Measurements from ENCODE around the gene SURF4. TPM values are rescaled to one million over a fixed set of nuclear protein-coding genes. Genes with fewer than 3 reads are reported as not detected.

SURF4 gene
- total RNA-seq, 2 donors from 2014 or later: 178 to 187 TPM

GRCh38 chr9:133370685-133371084 lies 5.2 kb downstream of the SURF4 start:
- TF ChIP-seq CTCF (conservative IDR thresholded peaks at IDR 0.05): no peak

GRCh38 chr9:133369933-133370332 lies 5.9 kb downstream of the SURF4 start:
- Mint-ChIP-seq H3K36me3 (ENCODE audit: low read depth) (peaks cover 54% of the 10 kb centered on the region), H3K9me3 (no peaks in the 10 kb centered on the region), H3K27me3 (ENCODE audit: insufficient read depth) (no peaks in the 10 kb centered on the region), H3K4me1 (peaks cover 41% of the 10 kb centered on the region), H3K27ac (peak overlapping the region; percentile 34), H3K4me3 (no peak overlapping the region)
- DNase-seq: no peak
- no peak overlapping the region for H3K27ac ChIP-seq (ENCODE audit: low read depth, low read length)
- H3K9me3 ChIP-seq (ENCODE audit: control insufficient read depth, low read length): no peaks in the 10 kb centered on the region
- no peak for TF ChIP-seq CTCF (conservative IDR thresholded peaks at IDR 0.05)
- no peak overlapping the region for H3K9ac ChIP-seq (ENCODE audit: extremely low read depth, low read length, poor library complexity, severe bottlenecking)
- peaks cover 79% of the 10 kb centered on the region for H3K36me3 ChIP-seq (ENCODE audit: control insufficient read depth, insufficient read depth, low read length)
- H3K4me1 ChIP-seq (ENCODE audit: control insufficient read depth, insufficient read depth, low read length): peaks cover 18% of the 10 kb centered on the region
- no peaks in the 10 kb centered on the region for H3K27me3 ChIP-seq (ENCODE audit: control insufficient read depth, insufficient read depth, low read length, poor library complexity, severe bottlenecking)
- 86 to 89% methylated on average over 6 to 7 of the region's 7 CpGs for WGBS, 2 experiments (ENCODE audit: insufficient coverage in 1 of 2, insufficient read length in 1 of 2)
- H3K4me3 ChIP-seq (ENCODE audit: low read length): no peak overlapping the region

More at GRCh38 chr9:133370685-133371084, 5.2 kb downstream of the SURF4 start:
- WGBS, 2 experiments (ENCODE audit: insufficient coverage in 1 of 2, insufficient read length in 1 of 2): 91 to 93% methylated on average over 9 of the region's 9 CpGs
- H3K4me1 ChIP-seq (ENCODE audit: control insufficient read depth, insufficient read depth, low read length): peaks cover 18% of the 10 kb centered on the region
- no peaks in the 10 kb centered on the region for H3K9me3 Mint-ChIP-seq
- H3K36me3 Mint-ChIP-seq (ENCODE audit: low read depth): peaks cover 47% of the 10 kb centered on the region
- no peak overlapping the region for H3K27ac ChIP-seq (ENCODE audit: low read depth, low read length)
- no peak overlapping the region for H3K9ac ChIP-seq (ENCODE audit: extremely low read depth, low read length, poor library complexity, severe bottlenecking)
- DNase-seq: no peak
- no peak overlapping the region for H3K4me3 ChIP-seq (ENCODE audit: low read length)
- no peaks in the 10 kb centered on the region for H3K27me3 Mint-ChIP-seq (ENCODE audit: insufficient read depth)
- H3K27ac Mint-ChIP-seq: peak overlapping the region; percentile 16
- H3K4me1 Mint-ChIP-seq: peaks cover 43% of the 10 kb centered on the region
- H3K9me3 ChIP-seq (ENCODE audit: control insufficient read depth, low read length): no peaks in the 10 kb centered on the region
- peaks cover 71% of the 10 kb centered on the region for H3K36me3 ChIP-seq (ENCODE audit: control insufficient read depth, insufficient read depth, low read length)
- H3K4me3 Mint-ChIP-seq: no peak overlapping the region
- H3K27me3 ChIP-seq (ENCODE audit: control insufficient read depth, insufficient read depth, low read length, poor library complexity, severe bottlenecking): no peaks in the 10 kb centered on the region

- Mint-ChIP-seq H3K4me3 (no peak overlapping the region), H3K36me3 (ENCODE audit: low read depth) (peaks cover 57% of the 10 kb centered on the region), H3K4me1 (peaks cover 37% of the 10 kb centered on the region), H3K27me3 (ENCODE audit: insufficient read depth) (no peaks in the 10 kb centered on the region), H3K27ac (peak overlapping the region; percentile 69), H3K9me3 (no peaks in the 10 kb centered on the region)
- no peak for TF ChIP-seq CTCF (conservative IDR thresholded peaks at IDR 0.05)
- H3K9me3 ChIP-seq (ENCODE audit: control insufficient read depth, low read length): no peaks in the 10 kb centered on the region
- DNase-seq: no peak
- no peak overlapping the region for H3K27ac ChIP-seq (ENCODE audit: low read depth, low read length)
- peaks cover 82% of the 10 kb centered on the region for H3K36me3 ChIP-seq (ENCODE audit: control insufficient read depth, insufficient read depth, low read length)
- WGBS, 2 experiments (ENCODE audit: insufficient coverage in 1 of 2, insufficient read length in 1 of 2): 81 to 86% methylated on average over 5 to 6 of the region's 6 CpGs
- H3K9ac ChIP-seq (ENCODE audit: extremely low read depth, low read length, poor library complexity, severe bottlenecking): no peak overlapping the region
- H3K4me1 ChIP-seq (ENCODE audit: control insufficient read depth, insufficient read depth, low read length): peaks cover 18% of the 10 kb centered on the region
- H3K4me3 ChIP-seq (ENCODE audit: low read length): no peak overlapping the region
- no peaks in the 10 kb centered on the region for H3K27me3 ChIP-seq (ENCODE audit: control insufficient read depth, insufficient read depth, low read length, poor library complexity, severe bottlenecking)
Measured at GRCh38 chr9:133369422-133369821, 6.4 kb downstream of the SURF4 start.

Data from endodermal cell (in vitro differentiated cells).